GM12872 (cell line): ENCODE results near the gene EDN3.

ENCODE experiments used
- CTCF ChIP-seq: IDR thresholded peaks from 3 replicates; pipeline ENCODE4 v1.5.1; 2011; ENCODE audit warnings: low read depth, mild to moderate bottlenecking, low read length, moderate library complexity; ENCODE audit not compliant: insufficient read depth

Gene EDN3

GRCh38 chr20:59291740-59292383 lies 8.5 kb upstream of the EDN3 start:
- no peak for TF ChIP-seq CTCF

GRCh38 chr20:59295531-59295930 lies 4.9 kb upstream of the EDN3 start:
- no peak for TF ChIP-seq CTCF

GRCh38 chr20:59297686-59298085 lies 2.7 kb upstream of the EDN3 start:
- TF ChIP-seq CTCF: no peak

GRCh38 chr20:59299945-59300332 lies 472 bp upstream of the EDN3 start:
- no peak for TF ChIP-seq CTCF

- no peak for TF ChIP-seq CTCF
Observed at GRCh38 chr20:59301343-59302007, 1.1 kb downstream of the EDN3 start.

- no peak for TF ChIP-seq CTCF
Observed at GRCh38 chr20:59305908-59306655, 5.7 kb downstream of the EDN3 start.

- TF ChIP-seq CTCF: no peak
Observed at GRCh38 chr20:59307270-59307669, 6.9 kb downstream of the EDN3 start.
